Activated CD4-positive, alpha-beta T cell treated with anti-CD3 and anti-CD28 coated beads, Interleukin-2, amount 10 ng/mL, durations not matched to agents 7 days and 5 days (primary cell): Measurements from ENCODE around the gene SYNGR1. TPM values are rescaled to one million over a fixed set of nuclear protein-coding genes. Genes with fewer than 3 reads are reported as not detected.

ENCODE experiments used
- CTCF ChIA-PET: fragments of 350-600 bp; sonication (Branson Sonifier 250); formaldehyde crosslinking; loops from one replicate; lab custom pipeline; 2021; ENCODE audit warnings: antibody characterized with exemption; lab: Charles Lee
- POLR2A ChIA-PET: fragments of 350-600 bp; sonication (Branson Sonifier 250); formaldehyde crosslinking; loops from one replicate; lab custom pipeline; 2021; ENCODE audit warnings: antibody characterized with exemption; lab: Charles Lee
- DNase-seq: peaks from one replicate; pipeline ENCODE4 v3.0.0-alpha.2; 2020
- H3K27ac Mint-ChIP-seq: one replicate; pipeline ENCODE4 v1.8.0; 2021; ENCODE audit warnings: mild to moderate bottlenecking, moderate library complexity, mixed read lengths
- H3K27me3 Mint-ChIP-seq: one replicate; pipeline ENCODE4 v1.8.0; 2021; ENCODE audit warnings: mixed read lengths
- H3K36me3 Mint-ChIP-seq: one replicate; pipeline ENCODE4 v1.8.0; 2021; ENCODE audit warnings: low read depth, mixed read lengths
- H3K4me1 Mint-ChIP-seq: one replicate; pipeline ENCODE4 v1.8.0; 2021; ENCODE audit warnings: mixed read lengths
- H3K4me3 Mint-ChIP-seq: one replicate; pipeline ENCODE4 v1.8.0; 2021; ENCODE audit warnings: mild to moderate bottlenecking, moderate library complexity, mixed read lengths
- H3K9me3 Mint-ChIP-seq: one replicate; pipeline ENCODE4 v1.8.0; 2021; ENCODE audit warnings: mixed read lengths
- total RNA-seq, 2 experiments: library from RNA; stranded (reverse); gene quantifications; one replicate each; pipeline ENCODE4 v1.2.3, GENCODE V29; 2021

Gene SYNGR1
- total RNA-seq, 2 experiments from 2014 or later = 0.42 to 0.77 TPM

DNA sequence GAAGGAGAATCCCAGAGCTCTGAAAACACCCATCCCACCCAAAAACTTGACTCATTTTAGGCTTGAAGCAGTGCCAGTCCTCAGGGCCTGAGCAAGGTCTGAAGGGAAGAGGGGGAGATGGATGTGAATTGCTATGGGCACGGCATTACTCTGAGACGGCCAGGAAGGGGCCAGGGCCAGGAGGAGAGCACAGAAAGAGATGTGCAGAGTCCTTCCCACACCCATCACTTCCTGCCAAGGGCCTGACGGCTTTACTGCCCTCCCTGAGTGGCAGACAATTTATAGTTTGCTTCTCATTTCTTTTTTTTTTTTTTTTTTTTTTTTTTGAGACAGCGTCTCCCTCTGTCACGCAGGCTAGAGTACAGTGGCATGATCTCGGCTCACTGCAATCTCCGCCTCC is 72.3 kb downstream of the SYNGR1 start:
- no peak overlapping the region for H3K4me3 Mint-ChIP-seq
- no peaks in the 10 kb centered on the region for H3K27me3 Mint-ChIP-seq
- H3K36me3 Mint-ChIP-seq = peaks cover 57% of the 10 kb centered on the region
- ChIA-PET POLR2A (no interaction called here), CTCF (no interaction called here)
- H3K4me1 Mint-ChIP-seq = no peaks in the 10 kb centered on the region
- DNase-seq = no peak
- no peaks in the 10 kb centered on the region for H3K9me3 Mint-ChIP-seq
- H3K27ac Mint-ChIP-seq = no peak overlapping the region

DNA sequence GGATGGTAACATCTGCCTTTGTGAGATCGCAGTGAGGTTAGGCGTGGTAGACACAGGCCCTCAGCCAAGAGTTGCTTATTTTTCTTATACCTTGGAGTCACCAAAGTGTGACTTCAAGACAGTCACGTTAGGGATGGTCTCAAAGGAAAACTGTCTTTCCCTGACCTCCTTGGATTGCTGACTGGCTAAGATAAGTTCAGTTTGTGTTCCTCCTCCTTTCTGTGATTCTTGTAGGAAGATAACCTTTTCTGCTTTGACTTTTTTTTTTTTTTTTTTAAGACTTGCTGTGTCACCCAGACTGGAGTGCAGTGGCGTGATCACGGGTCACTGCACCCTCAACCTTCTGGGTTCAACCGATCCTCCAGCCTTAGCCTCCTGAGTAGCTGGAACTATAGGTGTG is 72.9 kb downstream of the SYNGR1 start:
- Mint-ChIP-seq H3K27me3 (no peaks in the 10 kb centered on the region), H3K36me3 (peaks cover 63% of the 10 kb centered on the region), H3K9me3 (no peaks in the 10 kb centered on the region), H3K4me3 (no peak overlapping the region), H3K27ac (no peak overlapping the region), H3K4me1 (no peaks in the 10 kb centered on the region)
- DNase-seq = no peak
- CTCF ChIA-PET = interaction anchor here (0.7 kb wide), 2 partner anchors 40 to 161 kb away, joined by 3 read pairs; no protein-coding TSS in a partner anchor
- POLR2A ChIA-PET = no interaction called here

DNA sequence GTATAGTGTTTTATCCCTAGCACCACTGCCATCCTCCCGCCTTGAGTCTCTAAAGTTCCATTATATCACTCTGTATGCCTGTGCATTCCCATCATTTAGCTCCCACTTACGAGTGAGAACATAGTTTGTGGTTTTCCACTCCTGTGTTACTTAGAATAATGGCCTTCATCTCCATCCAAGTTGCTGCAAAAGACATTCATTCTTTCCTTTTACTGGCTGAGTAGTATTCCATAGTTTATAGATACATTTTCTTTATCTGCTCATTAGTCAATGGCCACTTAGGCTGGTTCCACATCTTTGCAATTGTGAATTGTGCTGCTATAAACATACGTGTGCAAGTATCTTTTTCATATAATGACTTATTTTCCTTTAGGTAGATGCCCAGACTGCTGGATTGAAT is 74.2 kb downstream of the SYNGR1 start:
- no peak overlapping the region for H3K4me3 Mint-ChIP-seq
- no peak overlapping the region for H3K27ac Mint-ChIP-seq
- CTCF ChIA-PET = interaction anchor here (0.6 kb wide), 1 partner anchor 1730 kb away, joined by 6 read pairs; no protein-coding TSS in a partner anchor
- H3K27me3 Mint-ChIP-seq = no peaks in the 10 kb centered on the region
- H3K36me3 Mint-ChIP-seq = peaks cover 57% of the 10 kb centered on the region
- H3K4me1 Mint-ChIP-seq = no peaks in the 10 kb centered on the region
- H3K9me3 Mint-ChIP-seq = no peaks in the 10 kb centered on the region
- DNase-seq = no peak
- POLR2A ChIA-PET = no interaction called here

DNA sequence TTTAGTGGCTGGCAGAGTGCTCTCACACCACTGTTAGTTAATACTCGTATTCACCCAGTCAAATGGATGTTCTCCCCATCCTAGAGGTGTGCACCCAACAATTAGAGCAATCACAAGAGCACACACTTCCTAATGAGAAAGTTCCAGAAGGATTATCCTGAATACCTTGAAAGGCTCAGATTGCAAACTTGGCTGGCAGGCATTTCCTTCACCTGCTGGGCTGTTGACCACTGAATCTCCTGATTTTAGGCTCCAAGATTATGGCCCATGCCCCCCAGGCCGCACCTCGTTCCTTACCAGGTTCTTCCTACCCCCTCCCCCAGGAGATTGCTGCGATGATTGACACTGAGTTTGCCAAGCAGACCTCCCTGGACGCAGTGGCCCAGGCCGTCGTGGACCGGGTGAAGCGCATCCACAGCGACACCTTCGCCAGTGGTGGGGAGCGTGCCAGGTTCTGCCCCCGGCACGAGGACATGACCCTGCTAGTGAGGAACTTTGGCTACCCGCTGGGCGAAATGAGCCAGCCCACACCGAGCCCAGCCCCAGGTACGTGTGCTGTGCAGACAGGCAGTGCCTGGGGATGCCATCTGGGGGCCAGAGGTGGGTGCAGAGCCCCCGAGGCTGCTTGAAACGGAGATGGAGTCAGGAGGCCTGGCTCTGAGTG is 76.7 kb downstream of the SYNGR1 start:
- DNase-seq = no peak
- POLR2A ChIA-PET = no interaction called here
- Mint-ChIP-seq H3K36me3 (peaks cover 42% of the 10 kb centered on the region), H3K4me3 (no peak overlapping the region), H3K27ac (peak overlapping the region; percentile 41), H3K4me1 (no peaks in the 10 kb centered on the region), H3K27me3 (no peaks in the 10 kb centered on the region), H3K9me3 (no peaks in the 10 kb centered on the region)
- CTCF ChIA-PET = no interaction called here

DNA sequence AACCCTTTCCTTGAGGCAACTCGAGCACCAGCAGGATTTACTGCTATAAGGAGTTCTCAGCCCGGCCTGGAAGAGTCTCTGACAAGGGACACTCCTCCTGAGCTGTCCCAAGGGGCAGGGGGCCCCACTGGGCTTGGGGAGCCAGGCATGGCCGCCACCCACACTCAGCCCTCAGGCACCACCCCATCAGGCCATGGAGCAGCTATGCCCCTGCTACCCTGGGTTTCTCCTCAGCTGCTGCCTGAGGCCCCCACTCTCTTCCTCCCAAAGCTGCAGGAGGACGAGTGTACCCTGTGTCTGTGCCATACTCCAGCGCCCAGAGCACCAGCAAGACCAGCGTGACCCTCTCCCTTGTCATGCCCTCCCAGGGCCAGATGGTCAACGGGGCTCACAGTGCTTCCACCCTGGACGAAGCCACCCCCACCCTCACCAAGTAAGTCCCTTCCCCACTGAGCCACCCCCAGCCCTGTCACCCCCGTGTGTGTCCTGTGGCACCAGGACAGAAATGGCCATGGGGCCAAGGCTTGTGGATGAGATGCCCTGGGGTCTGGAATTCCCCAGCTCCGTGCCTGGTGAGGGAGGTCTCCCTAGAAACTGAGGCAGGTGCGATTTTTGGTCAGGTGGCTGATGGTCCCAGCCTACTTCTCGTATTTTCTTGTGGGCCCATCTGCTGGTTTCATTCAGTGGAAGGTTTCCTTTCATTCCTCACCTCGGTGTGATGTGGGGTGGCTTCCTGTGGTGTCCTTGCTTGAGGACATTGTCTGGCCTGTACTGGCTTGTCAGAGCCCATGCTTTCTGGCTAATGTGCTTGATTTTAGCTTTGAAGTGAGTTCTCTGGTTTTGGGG is 78.2 kb downstream of the SYNGR1 start:
- POLR2A ChIA-PET = no interaction called here
- DNase-seq = no peak
- H3K36me3 Mint-ChIP-seq = peaks cover 36% of the 10 kb centered on the region
- no peak overlapping the region for H3K27ac Mint-ChIP-seq
- CTCF ChIA-PET = interaction anchor here (1.0 to 1.3 kb wide), 2 partner anchors 9 to 50 kb away, joined by 3 read pairs; no protein-coding TSS in a partner anchor
- no peaks in the 10 kb centered on the region for H3K9me3 Mint-ChIP-seq
- no peak overlapping the region for H3K4me3 Mint-ChIP-seq
- no peaks in the 10 kb centered on the region for H3K4me1 Mint-ChIP-seq
- H3K27me3 Mint-ChIP-seq = no peaks in the 10 kb centered on the region

DNA sequence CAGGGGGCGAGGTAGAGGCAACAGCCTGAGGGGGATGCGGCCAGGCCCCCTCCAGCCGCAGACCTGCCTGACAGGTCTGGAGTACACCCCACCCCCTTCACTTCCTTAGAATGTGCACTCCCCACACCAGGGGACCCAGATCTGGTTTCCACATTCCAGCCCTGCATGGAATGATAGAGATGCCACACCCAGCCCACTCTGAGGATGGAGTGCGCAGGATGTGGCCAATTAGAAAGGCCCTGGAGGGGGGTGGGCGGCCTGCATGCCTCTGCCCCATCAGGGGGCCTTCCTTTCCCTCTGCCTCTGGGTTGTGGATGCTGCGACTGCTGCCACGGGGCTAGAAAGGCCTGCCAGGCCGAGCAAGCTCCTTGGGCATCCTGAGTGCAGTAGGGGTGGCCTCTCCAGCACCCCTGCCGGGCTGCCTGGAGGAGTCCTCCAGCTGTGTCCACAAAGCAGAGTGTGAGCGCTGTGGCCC is 78.8 kb downstream of the SYNGR1 start:
- POLR2A ChIA-PET = no interaction called here
- CTCF ChIA-PET = interaction anchor here (1.3 kb wide), 1 partner anchor 8 kb away, joined by 3 read pairs; no protein-coding TSS in a partner anchor
- no peaks in the 10 kb centered on the region for H3K9me3 Mint-ChIP-seq
- H3K27ac Mint-ChIP-seq = no peak overlapping the region
- H3K4me3 Mint-ChIP-seq = no peak overlapping the region
- DNase-seq = no peak
- H3K4me1 Mint-ChIP-seq = no peaks in the 10 kb centered on the region
- no peaks in the 10 kb centered on the region for H3K27me3 Mint-ChIP-seq
- H3K36me3 Mint-ChIP-seq = peaks cover 35% of the 10 kb centered on the region

DNA sequence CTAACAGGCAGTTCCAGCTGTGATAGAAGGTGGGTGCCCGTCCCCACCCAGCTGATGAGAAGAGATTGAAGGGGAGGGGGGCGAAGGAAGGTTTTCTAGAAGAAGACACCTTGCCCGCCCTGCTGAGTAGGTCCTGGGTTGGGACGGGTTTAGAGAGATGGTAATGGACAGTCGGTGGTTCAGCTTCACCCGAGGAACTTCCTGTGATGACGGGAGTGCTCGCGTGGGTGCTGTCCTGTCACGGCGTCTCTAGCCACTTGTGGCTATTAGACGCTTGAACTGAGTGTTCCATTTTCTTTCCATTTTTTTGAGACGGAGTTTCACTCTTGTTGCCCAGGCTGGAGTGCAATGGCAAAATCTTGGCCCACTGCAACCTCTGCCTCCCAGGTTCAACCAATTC is 79.4 kb downstream of the SYNGR1 start:
- Mint-ChIP-seq H3K27ac (no peak overlapping the region), H3K4me3 (no peak overlapping the region), H3K27me3 (no peaks in the 10 kb centered on the region), H3K4me1 (no peaks in the 10 kb centered on the region), H3K9me3 (no peaks in the 10 kb centered on the region), H3K36me3 (peaks cover 31% of the 10 kb centered on the region)
- no peak for DNase-seq
- ChIA-PET POLR2A (no interaction called here), CTCF (no interaction called here)

DNA sequence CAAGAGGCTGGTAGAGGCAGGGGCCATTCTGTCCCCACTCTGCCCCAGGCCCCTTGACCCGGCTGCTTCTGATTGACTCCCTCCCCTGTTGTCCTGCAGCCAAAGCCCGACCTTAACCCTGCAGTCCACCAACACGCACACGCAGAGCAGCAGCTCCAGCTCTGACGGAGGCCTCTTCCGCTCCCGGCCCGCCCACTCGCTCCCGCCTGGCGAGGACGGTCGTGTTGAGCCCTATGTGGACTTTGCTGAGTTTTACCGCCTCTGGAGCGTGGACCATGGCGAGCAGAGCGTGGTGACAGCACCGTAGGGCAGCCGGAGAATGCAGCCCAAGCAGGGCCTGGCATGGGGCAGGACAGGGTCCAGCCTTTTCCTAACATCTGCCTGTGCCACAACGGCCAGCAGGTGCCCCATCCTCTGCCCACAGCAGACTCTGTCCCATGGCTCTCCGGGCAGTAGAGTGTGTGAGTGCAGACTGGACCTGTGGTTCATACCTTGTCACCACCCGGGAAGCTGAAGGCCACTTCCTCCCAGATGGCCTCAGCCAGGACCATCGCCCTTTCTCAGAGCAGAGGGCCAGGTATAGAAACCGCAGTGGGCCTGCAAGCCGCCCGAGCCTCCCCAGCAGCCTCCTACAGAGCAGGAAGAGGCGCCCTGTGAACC is 80.3 kb downstream of the SYNGR1 start:
- DNase-seq = no peak
- no peak overlapping the region for H3K4me3 Mint-ChIP-seq
- no peak overlapping the region for H3K27ac Mint-ChIP-seq
- H3K9me3 Mint-ChIP-seq = no peaks in the 10 kb centered on the region
- no peaks in the 10 kb centered on the region for H3K4me1 Mint-ChIP-seq
- H3K36me3 Mint-ChIP-seq = peaks cover 28% of the 10 kb centered on the region
- ChIA-PET POLR2A (no interaction called here), CTCF (no interaction called here)
- no peaks in the 10 kb centered on the region for H3K27me3 Mint-ChIP-seq

DNA sequence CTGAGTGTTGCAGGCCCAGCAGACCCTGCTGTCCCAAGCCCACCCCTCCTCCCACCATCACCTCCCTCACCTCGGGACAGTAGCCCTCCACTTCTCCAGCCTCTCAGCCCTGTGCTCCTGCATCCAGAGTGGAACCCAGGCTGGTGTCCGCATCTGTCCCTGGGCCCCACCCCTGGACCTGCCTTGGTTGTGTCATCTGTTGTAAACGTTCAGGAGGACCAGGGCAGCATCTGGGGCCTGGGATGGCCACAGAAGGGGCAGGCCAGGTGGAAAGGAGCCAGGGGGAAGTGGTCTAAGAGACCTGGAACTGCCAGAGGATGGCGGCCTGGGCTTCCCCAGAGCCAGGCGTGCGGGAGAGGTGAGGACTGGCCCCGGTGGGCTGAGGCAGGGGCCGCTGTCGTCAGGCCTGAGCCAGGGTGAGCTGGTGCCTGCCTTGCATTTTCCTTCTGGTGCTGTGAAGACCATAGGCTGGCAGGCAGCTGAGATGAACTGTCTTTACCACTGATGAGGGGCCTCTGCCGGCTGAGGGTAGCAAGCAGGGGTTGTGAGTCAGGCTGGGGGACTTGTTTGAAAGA is 80.9 kb downstream of the SYNGR1 start:
- no peaks in the 10 kb centered on the region for H3K27me3 Mint-ChIP-seq
- CTCF ChIA-PET = interaction anchor here (0.8 kb wide), 1 partner anchor 31 kb away, joined by 3 read pairs; the partner anchor contains the start of gene TAB1
- H3K4me1 Mint-ChIP-seq = no peaks in the 10 kb centered on the region
- POLR2A ChIA-PET = no interaction called here
- H3K4me3 Mint-ChIP-seq = no peak overlapping the region
- peak overlapping the region; percentile 69 for H3K27ac Mint-ChIP-seq
- H3K9me3 Mint-ChIP-seq = no peaks in the 10 kb centered on the region
- no peak for DNase-seq
- peaks cover 28% of the 10 kb centered on the region for H3K36me3 Mint-ChIP-seq

DNA sequence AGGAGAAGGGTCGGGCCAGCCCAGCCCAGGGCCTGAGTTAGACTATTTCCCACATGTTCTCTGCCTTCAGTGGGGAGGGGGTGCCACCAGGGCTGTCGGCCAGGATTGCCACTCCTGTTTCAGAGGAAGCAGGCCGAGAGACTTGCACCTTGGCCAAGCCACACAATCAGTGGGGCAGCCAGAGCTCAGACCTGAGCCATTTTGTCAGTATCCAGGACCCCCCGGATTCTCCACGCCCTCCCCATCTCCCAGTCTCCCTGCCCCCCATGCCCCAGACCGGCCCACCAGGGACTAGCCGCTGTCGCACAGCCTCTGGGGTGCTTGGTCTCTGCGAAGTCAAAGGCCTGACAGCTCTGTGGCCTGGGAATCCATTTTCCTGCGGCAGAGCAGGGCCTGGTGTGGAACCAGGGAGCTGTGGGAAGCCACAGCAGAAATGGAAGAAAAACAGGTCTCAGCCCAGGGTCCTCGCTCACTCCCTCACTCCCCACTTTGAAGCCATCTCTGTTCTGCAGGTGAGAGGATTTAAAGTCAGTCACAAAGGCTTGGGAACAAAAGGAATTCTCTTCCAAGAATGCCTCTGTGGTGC is 81.5 kb downstream of the SYNGR1 start:
- peak overlapping the region; percentile 69 for H3K27ac Mint-ChIP-seq
- H3K4me1 Mint-ChIP-seq = no peaks in the 10 kb centered on the region
- no peaks in the 10 kb centered on the region for H3K9me3 Mint-ChIP-seq
- POLR2A ChIA-PET = no interaction called here
- H3K36me3 Mint-ChIP-seq = peaks cover 26% of the 10 kb centered on the region
- DNase-seq = no peak
- H3K4me3 Mint-ChIP-seq = no peak overlapping the region
- CTCF ChIA-PET = interaction anchor here (0.8 kb wide), 1 partner anchor 32 kb away, joined by 3 read pairs; the partner anchor contains the start of gene TAB1
- no peaks in the 10 kb centered on the region for H3K27me3 Mint-ChIP-seq

DNA sequence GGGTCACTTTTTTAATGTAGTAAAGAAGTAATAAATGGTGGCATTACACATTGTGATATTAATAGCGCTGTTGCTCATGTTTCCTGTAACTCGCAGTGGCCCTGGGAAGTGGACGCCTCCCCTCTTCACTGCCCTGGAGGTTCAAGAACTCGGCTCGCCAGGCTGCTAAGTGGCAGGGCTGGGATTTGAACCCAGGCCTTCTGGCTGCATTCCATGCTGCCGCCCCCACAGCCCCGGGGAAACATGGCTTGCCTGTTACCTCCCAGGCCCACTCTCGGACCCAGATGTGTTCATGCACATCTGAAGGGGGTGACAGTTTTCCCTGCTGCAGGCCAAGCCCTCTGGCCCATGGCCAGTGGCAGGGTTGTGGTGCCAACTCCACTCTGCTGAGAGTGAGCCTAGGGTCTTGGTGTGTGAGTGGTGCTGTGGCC is 82.0 kb downstream of the SYNGR1 start:
- H3K4me3 Mint-ChIP-seq = no peak overlapping the region

DNA sequence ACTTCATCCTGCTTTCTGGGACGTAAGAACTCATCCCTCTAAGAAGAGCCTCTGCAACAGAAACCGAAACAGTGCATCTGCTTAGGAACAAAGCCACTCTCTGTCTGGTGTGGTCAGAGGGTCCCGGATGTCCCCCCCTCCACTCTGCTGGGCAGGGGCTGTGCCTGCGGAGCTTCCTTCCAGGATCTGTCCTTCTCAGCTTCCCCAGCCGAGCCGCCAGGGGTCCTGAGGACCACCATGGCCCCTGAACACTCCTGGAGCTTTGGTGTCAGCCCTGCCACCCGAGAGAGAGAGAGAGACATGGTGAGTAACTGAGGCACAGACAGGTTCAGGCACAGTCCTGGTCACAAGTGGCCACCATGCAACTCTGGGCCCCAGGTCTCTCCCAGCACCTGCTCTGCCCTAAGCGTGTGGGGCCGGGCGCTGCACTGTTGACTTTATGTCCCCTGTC is 82.6 kb downstream of the SYNGR1 start:
- ChIA-PET CTCF (no interaction called here), POLR2A (interaction anchor here (0.5 kb wide), 1 partner anchor 20 kb away, joined by 3 read pairs; no protein-coding TSS in a partner anchor)
- Mint-ChIP-seq H3K4me1 (peaks cover 6% of the 10 kb centered on the region), H3K27me3 (no peaks in the 10 kb centered on the region), H3K9me3 (no peaks in the 10 kb centered on the region), H3K36me3 (peaks cover 17% of the 10 kb centered on the region), H3K27ac (peak overlapping the region; percentile 17), H3K4me3 (no peak overlapping the region)
- no peak for DNase-seq

More for the DNA sequence above, 82.0 kb downstream of the SYNGR1 start:
- H3K27ac Mint-ChIP-seq = no peak overlapping the region
- peaks cover 22% of the 10 kb centered on the region for H3K36me3 Mint-ChIP-seq
- no peak for DNase-seq
- H3K4me1 Mint-ChIP-seq = peaks cover 2% of the 10 kb centered on the region
- H3K27me3 Mint-ChIP-seq = no peaks in the 10 kb centered on the region
- POLR2A ChIA-PET = interaction anchor here (0.5 kb wide), 1 partner anchor 19 kb away, joined by 3 read pairs; no protein-coding TSS in a partner anchor
- CTCF ChIA-PET = no interaction called here
- no peaks in the 10 kb centered on the region for H3K9me3 Mint-ChIP-seq
